DND-41 (cell line): ENCODE results near the gene ZBED1.
"Not testable (repeated sequence)": the region's sequence is repeated elsewhere in the genome, so short reads cannot be mapped to it uniquely, and the experiment has no call there.

Source experiments
- CTCF ChIP-seq: IDR thresholded peaks from 2 replicates; pipeline ENCODE4 v1.5.1; 2012; ENCODE audit warnings: borderline replicate concordance, low read length, moderate library complexity, mild to moderate bottlenecking; ENCODE audit not compliant: poor library complexity, severe bottlenecking; ENCODE audit errors: extremely low read depth
- EZH2 ChIP-seq: IDR thresholded peaks from 3 replicates; pipeline ENCODE4 v1.6.1; 2012; ENCODE audit warnings: borderline replicate concordance, low read depth, mild to moderate bottlenecking, moderate library complexity, low read length, inconsistent platforms; ENCODE audit not compliant: severe bottlenecking

DNA sequence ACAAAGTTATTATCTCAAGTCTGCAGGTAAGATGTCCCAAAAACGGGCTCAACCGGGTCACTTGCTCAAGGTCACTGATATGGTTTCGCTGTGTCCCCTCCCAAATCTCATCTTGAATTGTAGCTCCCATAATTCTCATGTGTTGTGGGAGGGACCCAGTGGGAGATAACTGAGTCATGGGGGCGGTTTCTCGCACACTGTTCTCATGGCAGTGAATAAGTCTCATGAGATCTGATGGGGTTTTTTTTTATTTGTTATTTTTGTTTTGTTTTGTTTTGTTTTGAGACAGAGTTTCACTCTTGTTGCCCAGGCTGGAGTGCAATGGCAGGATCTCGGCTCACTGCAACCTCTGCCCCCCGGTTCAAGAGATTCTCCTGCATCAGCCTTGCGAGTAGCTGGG lies 4.6 kb upstream of the ZBED1 start:
- not testable (repeated sequence) for TF ChIP-seq CTCF, EZH2
